HepG2 (cell line): ENCODE measurements around the gene TBL3. TPM values are rescaled to one million over a fixed set of nuclear protein-coding genes. Genes with fewer than 3 reads are reported as not detected.

Source experiments
- ATF1 ChIP-seq: IDR thresholded peaks from 2 replicates; pipeline ENCODE4 v1.6.1; 2016; ENCODE audit warnings: mild to moderate bottlenecking, control low read depth
- ETV6 ChIP-seq: sonication (generic); formaldehyde crosslinking; conservative IDR thresholded peaks from 2 replicates; pipeline ENCODE4 v1.4.0; 2020; ENCODE audit warnings: missing genetic modification reagents
- HNRNPLL ChIP-seq: fragments of 200-400 bp; formaldehyde crosslinking; IDR thresholded peaks from 2 replicates; pipeline ENCODE4 v1.6.1; 2017; ENCODE audit warnings: mild to moderate bottlenecking, low read depth, low read length; ENCODE audit not compliant: poor library complexity, severe bottlenecking
- KLF11 ChIP-seq: IDR thresholded peaks from 2 replicates; pipeline ENCODE4 v1.6.1; 2016; ENCODE audit warnings: missing compliant biosample characterization
- MIER2 ChIP-seq: IDR thresholded peaks from 2 replicates; pipeline ENCODE4 v1.6.1; 2016; ENCODE audit warnings: missing biosample characterization, missing genetic modification reagents
- SKI ChIP-seq: fragments of 450-650 bp; IDR thresholded peaks from one replicate; pipeline ENCODE4 v1.6.1; 2018; ENCODE audit warnings: mild to moderate bottlenecking; ENCODE audit not compliant: partially characterized antibody
- SOX5 ChIP-seq: IDR thresholded peaks from 2 replicates; pipeline ENCODE4 v1.6.1; 2016; ENCODE audit warnings: borderline replicate concordance
- ZBED4 ChIP-seq: sonication (generic); formaldehyde crosslinking; IDR thresholded peaks from 2 replicates; pipeline ENCODE4 v1.4.0; 2020; ENCODE audit warnings: missing genetic modification reagents, borderline replicate concordance
- ZNF160 ChIP-seq: sonication (generic); formaldehyde crosslinking; IDR thresholded peaks from 2 replicates; pipeline ENCODE4 v1.8.0; 2022; ENCODE audit warnings: mild to moderate bottlenecking, inconsistent platforms, missing genetic modification reagents
- ZNF18 ChIP-seq: sonication (generic); formaldehyde crosslinking; IDR thresholded peaks from 2 replicates; pipeline ENCODE4 v1.8.0; 2022; ENCODE audit warnings: mild to moderate bottlenecking, missing genetic modification reagents; ENCODE audit not compliant: insufficient replicate concordance
- ZNF331 ChIP-seq: sonication (generic); formaldehyde crosslinking; IDR thresholded peaks from 2 replicates; pipeline ENCODE4 v1.4.0; 2020; ENCODE audit warnings: missing genetic modification reagents
- ZNF432 ChIP-seq: sonication (generic); formaldehyde crosslinking; IDR thresholded peaks from 2 replicates; pipeline ENCODE4 v1.5.0; 2020; ENCODE audit warnings: missing genetic modification reagents, mild to moderate bottlenecking, borderline replicate concordance
- ZNF674 ChIP-seq: sonication (generic); formaldehyde crosslinking; IDR thresholded peaks from 2 replicates; pipeline ENCODE4 v1.5.0; 2020; ENCODE audit warnings: low read depth, mild to moderate bottlenecking, missing genetic modification reagents
- ZNF747 ChIP-seq: sonication (generic); formaldehyde crosslinking; IDR thresholded peaks from 2 replicates; pipeline ENCODE4 v1.8.1; 2023; ENCODE audit warnings: missing genetic modification reagents, mild to moderate bottlenecking, borderline replicate concordance
- ZSCAN20 ChIP-seq: sonication (generic); formaldehyde crosslinking; IDR thresholded peaks from 2 replicates; pipeline ENCODE4 v1.4.0; 2020; ENCODE audit warnings: missing genetic modification reagents, mild to moderate bottlenecking, borderline replicate concordance
- polyA plus RNA-seq, 8 experiments: library from polyadenylated mRNA; depleted of rRNA in 3 of 8; stranded (reverse) in 7 of 8; unstranded in 1 of 8; fragments of >200 nt; fragmentation: Illumina TruSeq in 4 of 8; extraction: Trizol in 4 of 8; gene quantifications; 2 replicates each; pipeline versions ENCODE4 v1.2.1 to v1.2.3, GENCODE V29; 2011 to 2016; ENCODE audit warnings: low read depth in 4 of 8, missing spikeins in 1 of 8, mixed read lengths in 1 of 8; ENCODE audit not compliant: insufficient read depth in 1 of 8
- total RNA-seq, 5 experiments: library from RNA; depleted of rRNA; stranded (reverse); fragments of >200 nt; fragmentation: Illumina TruSeq; extraction: Trizol; gene quantifications; 2 replicates each; pipeline ENCODE4 v1.2.3, GENCODE V29; 2016; ENCODE audit warnings: low read depth in 1 of 5
- TF ChIP-seq, protein P1 (sequence below): sonication (generic); formaldehyde crosslinking; IDR thresholded peaks from 2 replicates; pipeline ENCODE4 v1.4.0; 2020; ENCODE audit warnings: missing genetic modification reagents
- TF ChIP-seq, protein P2 (sequence below): IDR thresholded peaks from 2 replicates; pipeline ENCODE4 v1.4.0; 2020; ENCODE audit warnings: mild to moderate bottlenecking, missing genetic modification reagents
- TF ChIP-seq, protein P3 (sequence below): sonication (generic); formaldehyde crosslinking; IDR thresholded peaks from 2 replicates; pipeline ENCODE4 v1.9.0; 2021; ENCODE audit warnings: missing genetic modification reagents, borderline replicate concordance

Gene TBL3
- total and polyA plus RNA-seq, 2 of the 13 experiments (the other 11 are each of a cell fraction or from before 2014, with no cell fraction given): 16.8 to 38.0 TPM

- TF ChIP-seq ZNF18 (CRISPR knock-in tag) (no peak), ATF1 (CRISPR knock-in tag) (no peak), ZNF432 (no peak), SKI (no peak), ETV6 (no peak), ZSCAN20 (CRISPR knock-in tag) (no peak), ZBED4 (no peak), ZNF331 (CRISPR knock-in tag) (no peak), ZNF747 (CRISPR knock-in tag) (no peak), ZNF160 (CRISPR knock-in tag) (no peak), ZNF674 (CRISPR knock-in tag) (no peak), SOX5 (CRISPR knock-in tag) (no peak), KLF11 (CRISPR knock-in tag) (no peak), MIER2 (CRISPR knock-in tag) (no peak), HNRNPLL (peak; percentile 26)
- TF ChIP-seq, protein P1, sequence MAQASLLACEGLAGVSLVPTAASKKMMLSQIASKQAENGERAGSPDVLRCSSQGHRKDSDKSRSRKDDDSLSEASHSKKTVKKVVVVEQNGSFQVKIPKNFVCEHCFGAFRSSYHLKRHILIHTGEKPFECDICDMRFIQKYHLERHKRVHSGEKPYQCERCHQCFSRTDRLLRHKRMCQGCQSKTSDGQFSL: no peak
- TF ChIP-seq, protein P2, sequence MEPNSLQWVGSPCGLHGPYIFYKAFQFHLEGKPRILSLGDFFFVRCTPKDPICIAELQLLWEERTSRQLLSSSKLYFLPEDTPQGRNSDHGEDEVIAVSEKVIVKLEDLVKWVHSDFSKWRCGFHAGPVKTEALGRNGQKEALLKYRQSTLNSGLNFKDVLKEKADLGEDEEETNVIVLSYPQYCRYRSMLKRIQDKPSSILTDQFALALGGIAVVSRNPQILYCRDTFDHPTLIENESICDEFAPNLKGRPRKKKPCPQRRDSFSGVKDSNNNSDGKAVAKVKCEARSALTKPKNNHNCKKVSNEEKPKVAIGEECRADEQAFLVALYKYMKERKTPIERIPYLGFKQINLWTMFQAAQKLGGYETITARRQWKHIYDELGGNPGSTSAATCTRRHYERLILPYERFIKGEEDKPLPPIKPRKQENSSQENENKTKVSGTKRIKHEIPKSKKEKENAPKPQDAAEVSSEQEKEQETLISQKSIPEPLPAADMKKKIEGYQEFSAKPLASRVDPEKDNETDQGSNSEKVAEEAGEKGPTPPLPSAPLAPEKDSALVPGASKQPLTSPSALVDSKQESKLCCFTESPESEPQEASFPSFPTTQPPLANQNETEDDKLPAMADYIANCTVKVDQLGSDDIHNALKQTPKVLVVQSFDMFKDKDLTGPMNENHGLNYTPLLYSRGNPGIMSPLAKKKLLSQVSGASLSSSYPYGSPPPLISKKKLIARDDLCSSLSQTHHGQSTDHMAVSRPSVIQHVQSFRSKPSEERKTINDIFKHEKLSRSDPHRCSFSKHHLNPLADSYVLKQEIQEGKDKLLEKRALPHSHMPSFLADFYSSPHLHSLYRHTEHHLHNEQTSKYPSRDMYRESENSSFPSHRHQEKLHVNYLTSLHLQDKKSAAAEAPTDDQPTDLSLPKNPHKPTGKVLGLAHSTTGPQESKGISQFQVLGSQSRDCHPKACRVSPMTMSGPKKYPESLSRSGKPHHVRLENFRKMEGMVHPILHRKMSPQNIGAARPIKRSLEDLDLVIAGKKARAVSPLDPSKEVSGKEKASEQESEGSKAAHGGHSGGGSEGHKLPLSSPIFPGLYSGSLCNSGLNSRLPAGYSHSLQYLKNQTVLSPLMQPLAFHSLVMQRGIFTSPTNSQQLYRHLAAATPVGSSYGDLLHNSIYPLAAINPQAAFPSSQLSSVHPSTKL (CRISPR knock-in tag): peak; percentile 42
- TF ChIP-seq, protein P3, sequence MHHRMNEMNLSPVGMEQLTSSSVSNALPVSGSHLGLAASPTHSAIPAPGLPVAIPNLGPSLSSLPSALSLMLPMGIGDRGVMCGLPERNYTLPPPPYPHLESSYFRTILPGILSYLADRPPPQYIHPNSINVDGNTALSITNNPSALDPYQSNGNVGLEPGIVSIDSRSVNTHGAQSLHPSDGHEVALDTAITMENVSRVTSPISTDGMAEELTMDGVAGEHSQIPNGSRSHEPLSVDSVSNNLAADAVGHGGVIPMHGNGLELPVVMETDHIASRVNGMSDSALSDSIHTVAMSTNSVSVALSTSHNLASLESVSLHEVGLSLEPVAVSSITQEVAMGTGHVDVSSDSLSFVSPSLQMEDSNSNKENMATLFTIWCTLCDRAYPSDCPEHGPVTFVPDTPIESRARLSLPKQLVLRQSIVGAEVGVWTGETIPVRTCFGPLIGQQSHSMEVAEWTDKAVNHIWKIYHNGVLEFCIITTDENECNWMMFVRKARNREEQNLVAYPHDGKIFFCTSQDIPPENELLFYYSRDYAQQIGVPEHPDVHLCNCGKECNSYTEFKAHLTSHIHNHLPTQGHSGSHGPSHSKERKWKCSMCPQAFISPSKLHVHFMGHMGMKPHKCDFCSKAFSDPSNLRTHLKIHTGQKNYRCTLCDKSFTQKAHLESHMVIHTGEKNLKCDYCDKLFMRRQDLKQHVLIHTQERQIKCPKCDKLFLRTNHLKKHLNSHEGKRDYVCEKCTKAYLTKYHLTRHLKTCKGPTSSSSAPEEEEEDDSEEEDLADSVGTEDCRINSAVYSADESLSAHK: no peak
Measured at GRCh38 chr16:2016407-2016922, 44.6 kb downstream of the TBL3 start (continued).
